ENCODE measurements around the gene MEMO1.
"Not testable (repeated sequence)": the region's sequence is repeated elsewhere in the genome, so short reads cannot be mapped to it uniquely, and the experiment has no call there.

- TF ChIP-seq, protein P1, sequence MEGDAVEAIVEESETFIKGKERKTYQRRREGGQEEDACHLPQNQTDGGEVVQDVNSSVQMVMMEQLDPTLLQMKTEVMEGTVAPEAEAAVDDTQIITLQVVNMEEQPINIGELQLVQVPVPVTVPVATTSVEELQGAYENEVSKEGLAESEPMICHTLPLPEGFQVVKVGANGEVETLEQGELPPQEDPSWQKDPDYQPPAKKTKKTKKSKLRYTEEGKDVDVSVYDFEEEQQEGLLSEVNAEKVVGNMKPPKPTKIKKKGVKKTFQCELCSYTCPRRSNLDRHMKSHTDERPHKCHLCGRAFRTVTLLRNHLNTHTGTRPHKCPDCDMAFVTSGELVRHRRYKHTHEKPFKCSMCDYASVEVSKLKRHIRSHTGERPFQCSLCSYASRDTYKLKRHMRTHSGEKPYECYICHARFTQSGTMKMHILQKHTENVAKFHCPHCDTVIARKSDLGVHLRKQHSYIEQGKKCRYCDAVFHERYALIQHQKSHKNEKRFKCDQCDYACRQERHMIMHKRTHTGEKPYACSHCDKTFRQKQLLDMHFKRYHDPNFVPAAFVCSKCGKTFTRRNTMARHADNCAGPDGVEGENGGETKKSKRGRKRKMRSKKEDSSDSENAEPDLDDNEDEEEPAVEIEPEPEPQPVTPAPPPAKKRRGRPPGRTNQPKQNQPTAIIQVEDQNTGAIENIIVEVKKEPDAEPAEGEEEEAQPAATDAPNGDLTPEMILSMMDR (IDR thresholded peaks at IDR 0.05): not testable (repeated sequence)
- not testable (repeated sequence) for TF ChIP-seq POLR2A (IDR thresholded peaks at IDR 0.05)
Measured at GRCh38 chr2:31900156-31900555, 110.7 kb downstream of the MEMO1 start.
